SKM-1 (cell line): ENCODE measurements around the gene VPREB1.
"Not testable (repeated sequence)": the region's sequence is repeated elsewhere in the genome, so short reads cannot be mapped to it uniquely, and the experiment has no call there.

Experiments used
- DNase-seq: peaks from one replicate; lab custom pipeline; 2025; ENCODE audit not compliant: unreplicated experiment; lab: John Stamatoyannopoulos, UW

The VPREB1 gene

GRCh38 chr22:22292656-22293055, 48.1 kb downstream of the VPREB1 start:
- not testable (repeated sequence) for DNase-seq

GRCh38 chr22:22293436-22293835, 48.9 kb downstream of the VPREB1 start:
- not testable (repeated sequence) for DNase-seq

- not testable (repeated sequence) for DNase-seq
Measured at GRCh38 chr22:22294641-22295040, 50.1 kb downstream of the VPREB1 start.
